Naive thymus-derived CD4-positive, alpha-beta T cell (primary cell): ENCODE measurements around the gene GNAT3. TPM values are rescaled to one million over a fixed set of nuclear protein-coding genes. Genes with fewer than 3 reads are reported as not detected.

Experiments used
- ATAC-seq: fragments of 150-1000 bp; cut with Tn5 transposase; 2 replicates; pipeline ENCODE4 v1.10.0; 2021; ENCODE audit warnings: mild to moderate bottlenecking, moderate library complexity
- CTCF ChIA-PET: fragments of 350-600 bp; sonication (Branson Sonifier 250); formaldehyde crosslinking; loops from one replicate; lab custom pipeline; 2021; ENCODE audit warnings: antibody characterized with exemption; lab: Charles Lee
- POLR2A ChIA-PET: fragments of 350-600 bp; sonication (Branson Sonifier 250); formaldehyde crosslinking; loops from one replicate; lab custom pipeline; 2021; ENCODE audit warnings: antibody characterized with exemption, inconsistent platforms; lab: Charles Lee
- DNase-seq, 9 donors: peaks; one replicate each; pipeline versions ENCODE4 v3.0.0 to v3.0.0-alpha.2; 2020 to 2022; ENCODE audit warnings: mixed read lengths in 1 of 9
- H3K27ac ChIP-seq: one replicate; pipeline ENCODE4 v1.7.0; 2013; ENCODE audit warnings: mild to moderate bottlenecking, low read depth, low read length, moderate library complexity
- H3K27me3 ChIP-seq, 2 donors: one replicate each; pipeline ENCODE4 v1.7.0; 2013; ENCODE audit warnings: low read length in 2 of 2, mild to moderate bottlenecking in 2 of 2, moderate library complexity in 2 of 2; ENCODE audit not compliant: control insufficient read depth in 2 of 2, insufficient read depth in 2 of 2
- H3K36me3 ChIP-seq, 3 experiments: 1 replicate in 2 of 3; 2 replicates in 1 of 3; pipeline ENCODE4 v1.7.0; 2013; ENCODE audit warnings: low read length in 3 of 3, mild to moderate bottlenecking in 3 of 3, moderate library complexity in 1 of 3; ENCODE audit not compliant: insufficient read depth in 3 of 3, control insufficient read depth in 2 of 3
- H3K4me1 ChIP-seq, 2 donors: one replicate each; pipeline ENCODE4 v1.7.0; 2013; ENCODE audit warnings: low read length in 2 of 2, mild to moderate bottlenecking in 2 of 2, moderate library complexity in 1 of 2; ENCODE audit not compliant: control insufficient read depth in 2 of 2, insufficient read depth in 2 of 2
- H3K4me3 ChIP-seq: 2 replicates; pipeline ENCODE4 v1.7.0; 2013; ENCODE audit warnings: mild to moderate bottlenecking, low read length
- H3K9me3 ChIP-seq, 3 experiments: 1 replicate in 2 of 3; 2 replicates in 1 of 3; pipeline ENCODE4 v1.7.0; 2013; ENCODE audit warnings: low read length in 3 of 3; ENCODE audit not compliant: control insufficient read depth in 2 of 3
- H3K27ac Mint-ChIP-seq, 9 donors: one replicate each; pipeline ENCODE4 v1.8.0; 2020 to 2022; ENCODE audit warnings: mixed read lengths in 9 of 9, mild to moderate bottlenecking in 8 of 9, moderate library complexity in 5 of 9, inconsistent platforms in 2 of 9
- H3K27me3 Mint-ChIP-seq, 5 donors: one replicate each; pipeline ENCODE4 v1.8.0; 2021 to 2022; ENCODE audit warnings: mixed read lengths in 5 of 5, mild to moderate bottlenecking in 1 of 5
- H3K36me3 Mint-ChIP-seq, 5 donors: one replicate each; pipeline ENCODE4 v1.8.0; 2020 to 2022; ENCODE audit warnings: mixed read lengths in 5 of 5, mild to moderate bottlenecking in 3 of 5, inconsistent platforms in 1 of 5
- H3K4me1 Mint-ChIP-seq, 7 donors: one replicate each; pipeline ENCODE4 v1.8.0; 2020 to 2022; ENCODE audit warnings: mixed read lengths in 7 of 7, mild to moderate bottlenecking in 3 of 7, inconsistent platforms in 1 of 7
- H3K4me3 Mint-ChIP-seq, 10 donors: one replicate each; pipeline ENCODE4 v1.8.0; 2020 to 2022; ENCODE audit warnings: mild to moderate bottlenecking in 10 of 10, mixed read lengths in 10 of 10, moderate library complexity in 6 of 10, inconsistent platforms in 2 of 10
- H3K9me3 Mint-ChIP-seq, 11 donors: one replicate each; pipeline ENCODE4 v1.8.0; 2020 to 2022; ENCODE audit warnings: mixed read lengths in 11 of 11, mild to moderate bottlenecking in 4 of 11, inconsistent platforms in 1 of 11, moderate library complexity in 1 of 11
- intact Hi-C, 2 donors: fragments of 100-400 bp; cut with micrococcal nuclease; formaldehyde crosslinking; loops; one replicate each; pipeline ENCODE4 v1.15.1; 2023
- polyA plus RNA-seq, 2 donors: library from polyadenylated mRNA; unstranded; fragments of 300-500 nt; fragmentation: Illumina TruSeq; gene quantifications; one replicate each; pipeline ENCODE4 v1.2.3, GENCODE V29; 2021
- total RNA-seq, 6 experiments: library from RNA in 5 of 6; stranded (reverse) in 5 of 6; gene quantifications; 1 replicate in 5 of 6; 2 replicates in 1 of 6; pipeline ENCODE4 v1.2.3 and lab custom pipeline; 2021 to 2026

Gene GNAT3
- total and polyA plus RNA-seq, 7 experiments from 2014 or later = not detected

DNA sequence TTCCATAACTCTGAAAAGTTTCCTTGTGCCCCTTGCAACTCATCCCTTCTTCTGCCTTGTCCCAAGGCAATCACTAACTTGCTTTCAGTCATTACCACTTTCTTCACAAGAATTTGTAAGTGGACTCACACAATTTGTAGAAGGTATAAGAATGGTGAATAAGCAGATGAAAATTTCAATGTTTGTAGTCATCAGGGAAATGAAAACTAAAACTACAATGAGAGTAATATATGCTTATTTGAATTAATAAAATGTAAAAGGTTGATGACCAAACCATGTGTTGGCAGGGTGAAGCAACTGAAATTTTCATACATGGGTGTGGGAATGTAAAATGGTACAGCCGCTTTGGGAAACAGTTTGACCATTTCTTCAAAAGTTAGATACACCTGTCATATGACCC is 79.7 kb downstream of the GNAT3 start:
- DNase-seq (no peak), ATAC-seq (no peak)
- Mint-ChIP-seq H3K27me3 (peaks cover 0 to 5% (median 0%) of the 10 kb centered on the region in 5 donors), H3K4me1 (no peaks in the 10 kb centered on the region), H3K4me3 (no peak overlapping the region), H3K27ac (no peak overlapping the region), H3K36me3 (no peaks in the 10 kb centered on the region), H3K9me3 (peaks cover 0 to 14% (median 2%) of the 10 kb centered on the region in 11 donors)
- ChIA-PET POLR2A (no interaction called here), CTCF (no interaction called here)
- intact Hi-C loops = no loop called here
- H3K4me3 ChIP-seq = no peak overlapping the region
- H3K36me3 ChIP-seq = no peaks in the 10 kb centered on the region
- no peaks in the 10 kb centered on the region for H3K27me3 ChIP-seq
- H3K4me1 ChIP-seq = no peaks in the 10 kb centered on the region
- H3K27ac ChIP-seq = no peak overlapping the region
- H3K9me3 ChIP-seq = no peaks in the 10 kb centered on the region

DNA sequence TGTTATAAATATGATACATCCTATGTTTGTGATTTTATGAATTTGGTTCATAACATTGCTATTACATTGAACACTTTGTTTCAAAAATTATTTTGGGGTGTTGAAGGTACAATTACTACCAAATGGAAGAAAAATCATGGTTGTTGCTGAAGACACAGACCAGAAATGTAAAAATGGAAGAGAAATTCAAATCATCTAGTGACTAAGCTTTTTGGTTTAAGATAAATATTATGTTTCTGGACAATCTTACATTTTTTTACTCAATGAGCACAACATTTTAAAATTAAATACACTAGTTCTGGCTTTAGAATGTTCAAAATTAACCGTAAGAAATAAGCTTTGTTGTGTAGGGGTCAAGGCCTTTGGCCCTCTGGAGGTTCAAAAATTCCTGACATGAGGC is 82.7 kb downstream of the GNAT3 start:
- DNase-seq = no peak
- Mint-ChIP-seq H3K27me3 (peaks cover 0 to 5% (median 0%) of the 10 kb centered on the region in 5 donors), H3K27ac (no peak overlapping the region), H3K4me3 (no peak overlapping the region), H3K4me1 (no peaks in the 10 kb centered on the region), H3K9me3 (peaks cover 0 to 6% (median 2%) of the 10 kb centered on the region in 11 donors), H3K36me3 (no peaks in the 10 kb centered on the region)
- H3K9me3 ChIP-seq = no peaks in the 10 kb centered on the region
- CTCF ChIA-PET = no interaction called here
- no peak overlapping the region for H3K4me3 ChIP-seq
- no peak for ATAC-seq
- H3K36me3 ChIP-seq = no peaks in the 10 kb centered on the region
- H3K4me1 ChIP-seq = no peaks in the 10 kb centered on the region
- intact Hi-C loops = loop anchor here (2.0 kb wide), 1 partner anchor 230 kb away; no protein-coding TSS in a partner anchor
- no peak overlapping the region for H3K27ac ChIP-seq
- no peaks in the 10 kb centered on the region for H3K27me3 ChIP-seq
- POLR2A ChIA-PET = no interaction called here

DNA sequence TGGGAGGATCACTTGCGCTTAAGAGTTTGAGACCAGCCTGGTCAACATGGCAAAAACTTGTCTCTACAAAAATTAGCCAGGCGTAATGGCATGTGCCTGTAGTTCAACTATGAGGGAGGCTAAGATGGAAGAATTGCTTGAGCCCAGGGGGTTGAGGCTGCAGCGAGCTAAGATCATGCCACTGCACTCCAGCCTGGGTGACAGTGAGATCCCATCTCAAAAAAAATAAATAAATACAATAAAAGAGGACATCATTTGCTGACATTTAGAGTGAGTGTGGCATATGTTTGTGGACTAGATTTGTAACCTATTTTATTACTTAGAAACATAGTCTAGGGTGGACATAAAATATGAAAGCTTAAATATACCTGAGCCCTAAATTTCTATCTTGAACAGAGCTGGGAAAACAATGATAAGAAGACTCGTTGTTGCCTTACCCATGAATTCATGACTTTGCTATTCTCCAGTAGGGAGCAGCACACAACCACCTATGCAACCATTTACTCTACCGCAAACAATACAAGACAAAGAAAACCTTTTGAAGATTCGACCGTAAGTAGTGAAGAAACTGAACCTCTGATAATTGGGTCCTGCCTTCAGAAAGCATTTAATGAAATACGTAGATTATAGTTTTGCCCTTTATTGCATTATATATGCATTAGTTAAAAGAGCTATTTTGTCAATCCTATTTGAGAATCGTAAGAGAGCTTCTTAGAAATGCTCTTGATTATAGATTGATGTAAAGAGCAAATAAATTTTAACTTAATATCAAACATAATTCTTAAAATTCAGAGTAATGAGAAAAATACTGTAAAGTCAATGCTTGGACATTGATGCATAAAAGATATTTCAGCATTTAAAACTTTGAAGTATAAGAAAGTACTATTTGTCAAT is 83.5 kb downstream of the GNAT3 start:
- Histone ChIP-seq H3K4me3 (no peak overlapping the region), H3K36me3 (no peaks in the 10 kb centered on the region), H3K9me3 (no peaks in the 10 kb centered on the region), H3K4me1 (no peaks in the 10 kb centered on the region), H3K27me3 (no peaks in the 10 kb centered on the region), H3K27ac (no peak overlapping the region)
- intact Hi-C loops = loop anchor here (2.0 kb wide), 1 partner anchor 230 kb away; no protein-coding TSS in a partner anchor
- Mint-ChIP-seq H3K27ac (no peak overlapping the region), H3K4me3 (no peak overlapping the region), H3K36me3 (no peaks in the 10 kb centered on the region), H3K4me1 (no peaks in the 10 kb centered on the region), H3K9me3 (peaks cover 0 to 6% (median 0%) of the 10 kb centered on the region in 11 donors), H3K27me3 (no peaks in the 10 kb centered on the region)
- ATAC-seq (peak; percentile 60), DNase-seq (peak in 2 of 9 donors; percentile 1 to 9)
- CTCF ChIA-PET = no interaction called here
- POLR2A ChIA-PET = no interaction called here

DNA sequence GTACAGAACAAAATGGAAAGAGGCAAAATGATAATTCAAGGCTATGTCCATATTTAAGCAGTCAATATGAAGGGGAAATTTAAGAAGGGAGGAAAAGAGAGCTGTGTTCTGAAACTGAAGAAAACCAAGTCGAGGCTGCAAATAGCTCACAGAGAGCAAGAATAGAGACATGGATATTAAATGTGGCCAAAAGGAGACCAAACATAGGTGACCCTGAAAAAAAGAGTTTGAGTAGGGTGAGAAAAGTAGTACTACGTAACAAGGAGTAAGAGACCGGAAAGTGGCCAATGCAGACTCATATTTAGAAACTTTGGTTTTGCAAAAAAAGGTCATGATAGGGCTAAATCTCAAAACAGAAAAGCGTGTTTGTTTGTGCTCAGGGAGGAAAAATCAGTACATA is 84.6 kb downstream of the GNAT3 start:
- intact Hi-C loops = no loop called here
- H3K36me3 Mint-ChIP-seq = no peaks in the 10 kb centered on the region
- Histone ChIP-seq H3K4me1 (no peaks in the 10 kb centered on the region), H3K27ac (no peak overlapping the region), H3K27me3 (no peaks in the 10 kb centered on the region), H3K4me3 (no peak overlapping the region), H3K36me3 (no peaks in the 10 kb centered on the region), H3K9me3 (no peaks in the 10 kb centered on the region)
- POLR2A ChIA-PET = no interaction called here
- H3K4me1 Mint-ChIP-seq = no peaks in the 10 kb centered on the region
- H3K27me3 Mint-ChIP-seq = no peaks in the 10 kb centered on the region
- H3K27ac Mint-ChIP-seq = no peak overlapping the region
- H3K9me3 Mint-ChIP-seq = peaks cover 0 to 6% (median 0%) of the 10 kb centered on the region in 11 donors
- H3K4me3 Mint-ChIP-seq = no peak overlapping the region
- no peak for DNase-seq
- ATAC-seq = no peak
- CTCF ChIA-PET = no interaction called here

DNA sequence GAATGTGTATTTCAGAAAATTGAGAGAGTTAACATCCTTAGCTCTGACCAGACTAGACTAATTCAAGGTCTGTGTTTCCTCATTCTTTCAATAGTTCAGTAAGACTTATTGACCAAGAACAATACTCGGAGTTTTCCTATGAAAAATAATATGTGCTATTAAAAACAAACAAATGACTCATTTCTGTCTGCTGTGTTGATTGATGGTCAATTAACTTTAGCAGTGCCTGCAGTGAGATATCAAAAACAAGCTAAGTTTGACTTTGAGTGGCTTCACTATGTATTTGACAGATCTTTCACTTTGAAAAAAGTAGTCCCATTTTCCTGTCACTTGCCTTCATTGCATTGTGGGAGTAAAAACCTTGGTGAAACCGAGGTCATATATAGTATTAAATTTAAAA is 91.0 kb downstream of the GNAT3 start:
- intact Hi-C loops = no loop called here
- no peaks in the 10 kb centered on the region for H3K4me1 ChIP-seq
- no peaks in the 10 kb centered on the region for H3K27me3 ChIP-seq
- H3K27ac ChIP-seq = no peak overlapping the region
- Mint-ChIP-seq H3K27ac (no peak overlapping the region), H3K4me3 (no peak overlapping the region), H3K9me3 (no peaks in the 10 kb centered on the region), H3K36me3 (no peaks in the 10 kb centered on the region), H3K27me3 (no peaks in the 10 kb centered on the region), H3K4me1 (no peaks in the 10 kb centered on the region)
- no peak overlapping the region for H3K4me3 ChIP-seq
- no peaks in the 10 kb centered on the region for H3K36me3 ChIP-seq
- H3K9me3 ChIP-seq = no peaks in the 10 kb centered on the region
- CTCF ChIA-PET = no interaction called here
- POLR2A ChIA-PET = no interaction called here
- DNase-seq (no peak), ATAC-seq (no peak)

DNA sequence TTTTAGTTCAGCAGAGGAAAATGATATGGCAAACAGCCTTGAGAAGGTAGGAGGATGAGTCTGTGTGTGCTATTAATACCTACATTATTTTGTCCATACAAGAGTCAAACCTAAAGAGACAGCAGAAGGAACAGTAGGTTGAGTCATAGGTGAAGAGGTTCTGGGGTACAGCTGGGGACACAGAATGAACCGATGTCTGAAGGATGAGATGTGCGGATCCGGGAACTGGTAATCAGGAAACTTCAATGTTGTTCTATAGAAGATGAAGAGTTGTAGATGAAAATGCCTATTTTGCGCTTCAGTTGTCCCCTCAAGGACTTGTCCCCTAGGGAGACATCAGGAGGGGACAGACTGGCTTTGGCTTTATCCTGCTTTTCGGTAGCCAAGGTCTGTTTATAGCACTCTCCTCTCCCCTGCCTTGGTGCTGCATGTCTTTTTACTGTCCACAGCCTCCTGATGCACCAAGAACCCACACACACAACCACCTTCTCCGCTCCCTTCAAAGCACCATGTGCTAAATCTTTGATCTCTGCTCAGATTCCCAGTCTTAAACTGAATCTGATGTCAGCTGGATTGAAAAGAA is 94.6 kb downstream of the GNAT3 start:
- Histone ChIP-seq H3K4me3 (no peak overlapping the region), H3K36me3 (no peaks in the 10 kb centered on the region), H3K27ac (no peak overlapping the region), H3K4me1 (no peaks in the 10 kb centered on the region), H3K9me3 (no peaks in the 10 kb centered on the region), H3K27me3 (no peaks in the 10 kb centered on the region)
- H3K9me3 Mint-ChIP-seq = peaks cover 0 to 2% (median 0%) of the 10 kb centered on the region in 11 donors
- intact Hi-C loops = no loop called here
- no peak for ATAC-seq
- DNase-seq = no peak
- H3K4me1 Mint-ChIP-seq = no peaks in the 10 kb centered on the region
- peak overlapping the region in 1 of 10 donors; percentile 38 for H3K4me3 Mint-ChIP-seq
- no peak overlapping the region for H3K27ac Mint-ChIP-seq
- ChIA-PET CTCF (no interaction called here), POLR2A (no interaction called here)
- H3K27me3 Mint-ChIP-seq = no peaks in the 10 kb centered on the region
- no peaks in the 10 kb centered on the region for H3K36me3 Mint-ChIP-seq
